22Rv1 (cell line): ENCODE measurements around the gene LRBA.

Source experiments
- ZFX ChIP-seq: fragments of 450-650 bp; IDR thresholded peaks from 2 replicates; pipeline ENCODE4 v1.6.1; 2017; ENCODE audit warnings: antibody characterized with exemption, borderline replicate concordance
- TF ChIP-seq, protein P1 (sequence below): fragments of 450-650 bp; IDR thresholded peaks from 2 replicates; pipeline ENCODE4 v1.5.1; 2017; ENCODE audit warnings: mild to moderate bottlenecking

DNA sequence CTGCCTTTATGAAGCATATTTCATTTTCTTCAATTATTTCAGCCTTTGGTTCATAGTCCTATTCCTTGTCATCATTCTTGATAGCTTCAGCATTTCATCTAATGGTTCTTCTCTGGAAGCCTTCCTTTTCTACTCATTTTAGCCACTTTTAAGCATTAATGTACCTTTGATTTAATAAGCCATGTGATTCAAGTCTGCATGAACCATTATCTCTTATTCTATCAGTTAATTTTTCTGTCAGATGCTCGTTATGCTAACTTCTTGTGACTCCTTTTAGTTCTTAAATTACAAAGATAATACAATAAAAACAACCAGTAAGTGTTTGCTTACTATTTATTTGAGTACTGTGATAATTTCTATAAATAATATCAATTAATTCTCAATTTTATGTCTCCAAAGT is 643.2 kb downstream of the LRBA start:
- TF ChIP-seq, protein P1, sequence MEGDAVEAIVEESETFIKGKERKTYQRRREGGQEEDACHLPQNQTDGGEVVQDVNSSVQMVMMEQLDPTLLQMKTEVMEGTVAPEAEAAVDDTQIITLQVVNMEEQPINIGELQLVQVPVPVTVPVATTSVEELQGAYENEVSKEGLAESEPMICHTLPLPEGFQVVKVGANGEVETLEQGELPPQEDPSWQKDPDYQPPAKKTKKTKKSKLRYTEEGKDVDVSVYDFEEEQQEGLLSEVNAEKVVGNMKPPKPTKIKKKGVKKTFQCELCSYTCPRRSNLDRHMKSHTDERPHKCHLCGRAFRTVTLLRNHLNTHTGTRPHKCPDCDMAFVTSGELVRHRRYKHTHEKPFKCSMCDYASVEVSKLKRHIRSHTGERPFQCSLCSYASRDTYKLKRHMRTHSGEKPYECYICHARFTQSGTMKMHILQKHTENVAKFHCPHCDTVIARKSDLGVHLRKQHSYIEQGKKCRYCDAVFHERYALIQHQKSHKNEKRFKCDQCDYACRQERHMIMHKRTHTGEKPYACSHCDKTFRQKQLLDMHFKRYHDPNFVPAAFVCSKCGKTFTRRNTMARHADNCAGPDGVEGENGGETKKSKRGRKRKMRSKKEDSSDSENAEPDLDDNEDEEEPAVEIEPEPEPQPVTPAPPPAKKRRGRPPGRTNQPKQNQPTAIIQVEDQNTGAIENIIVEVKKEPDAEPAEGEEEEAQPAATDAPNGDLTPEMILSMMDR = no peak
- TF ChIP-seq ZFX = no peak
